ENCODE data around the gene ROCK2. TPM values are rescaled to one million over a fixed set of nuclear protein-coding genes. Genes with fewer than 3 reads are reported as not detected.
A peak's percentile ranks its signal among the peaks of the same experiment; 100 is the strongest.

Gene ROCK2
- total RNA-seq, 3 donors from 2014 or later (not counting 1 experiment from before 2014, with no cell fraction given), result 19.9 to 28.2 (median 21.9) TPM

DNA sequence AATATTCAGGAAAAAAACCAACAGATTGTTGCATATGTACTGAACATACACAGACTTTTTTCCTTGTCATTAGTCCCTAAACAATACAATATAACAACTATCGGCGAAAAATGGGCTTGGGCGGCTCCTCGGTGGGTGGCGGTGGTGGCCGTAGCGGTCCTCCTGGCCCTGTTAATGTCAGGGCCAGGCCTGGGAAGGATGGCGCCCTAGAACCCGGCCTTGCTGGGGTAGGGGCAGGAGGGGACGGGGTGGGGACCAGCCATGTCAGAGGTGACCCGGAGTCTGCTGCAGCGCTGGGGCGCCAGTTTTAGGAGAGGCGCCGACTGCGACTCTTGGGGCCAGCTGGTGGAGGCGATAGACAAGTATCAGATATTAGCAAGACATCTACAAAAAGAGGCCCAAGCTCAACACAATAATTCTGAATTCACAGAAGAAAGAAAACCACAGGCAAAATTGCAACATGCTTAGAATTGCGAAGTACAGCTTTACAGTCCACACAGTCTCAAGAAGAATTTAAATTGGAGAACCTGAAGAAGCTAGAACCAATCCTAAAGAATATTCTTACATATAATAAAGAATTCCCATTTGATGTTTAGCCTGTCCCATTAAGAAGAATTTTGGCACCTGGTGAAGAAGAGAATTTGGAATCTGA lies 36.5 kb downstream of the ROCK2 start:
- Mint-ChIP-seq H3K9me3 (no peaks in the 10 kb centered on the region), H3K4me1 (peaks cover 20 to 35% of the 10 kb centered on the region in 2 donors), H3K27ac (no peak overlapping the region), H3K36me3 (no peaks in the 10 kb centered on the region), H3K4me3 (no peak overlapping the region), H3K27me3 (ENCODE audit: low read depth in 2 of 2) (no peaks in the 10 kb centered on the region)
- 97% methylated on average over 12 of the region's 18 CpGs for WGBS (ENCODE audit: insufficient coverage)
- Histone ChIP-seq H3K27ac (ENCODE audit: low read length) (no peak overlapping the region), H3K4me3 (ENCODE audit: low read length) (no peak overlapping the region), H3K4me1 (ENCODE audit: control insufficient read depth, insufficient read depth, low read length) (no peaks in the 10 kb centered on the region), H3K9me3 (ENCODE audit: control insufficient read depth, insufficient read depth, low read length) (no peaks in the 10 kb centered on the region), H3K27me3 (ENCODE audit: control insufficient read depth, insufficient read depth, low read length) (no peaks in the 10 kb centered on the region), H3K36me3 (ENCODE audit: control insufficient read depth, insufficient read depth, low read length) (no peaks in the 10 kb centered on the region)
- intact Hi-C loops (cut with micrococcal nuclease), result no loop called here
- TF ChIP-seq, protein P1, sequence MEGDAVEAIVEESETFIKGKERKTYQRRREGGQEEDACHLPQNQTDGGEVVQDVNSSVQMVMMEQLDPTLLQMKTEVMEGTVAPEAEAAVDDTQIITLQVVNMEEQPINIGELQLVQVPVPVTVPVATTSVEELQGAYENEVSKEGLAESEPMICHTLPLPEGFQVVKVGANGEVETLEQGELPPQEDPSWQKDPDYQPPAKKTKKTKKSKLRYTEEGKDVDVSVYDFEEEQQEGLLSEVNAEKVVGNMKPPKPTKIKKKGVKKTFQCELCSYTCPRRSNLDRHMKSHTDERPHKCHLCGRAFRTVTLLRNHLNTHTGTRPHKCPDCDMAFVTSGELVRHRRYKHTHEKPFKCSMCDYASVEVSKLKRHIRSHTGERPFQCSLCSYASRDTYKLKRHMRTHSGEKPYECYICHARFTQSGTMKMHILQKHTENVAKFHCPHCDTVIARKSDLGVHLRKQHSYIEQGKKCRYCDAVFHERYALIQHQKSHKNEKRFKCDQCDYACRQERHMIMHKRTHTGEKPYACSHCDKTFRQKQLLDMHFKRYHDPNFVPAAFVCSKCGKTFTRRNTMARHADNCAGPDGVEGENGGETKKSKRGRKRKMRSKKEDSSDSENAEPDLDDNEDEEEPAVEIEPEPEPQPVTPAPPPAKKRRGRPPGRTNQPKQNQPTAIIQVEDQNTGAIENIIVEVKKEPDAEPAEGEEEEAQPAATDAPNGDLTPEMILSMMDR (IDR thresholded peaks at IDR 0.05), result no peak
- no peak for DNase-seq
- no peak for ATAC-seq

DNA sequence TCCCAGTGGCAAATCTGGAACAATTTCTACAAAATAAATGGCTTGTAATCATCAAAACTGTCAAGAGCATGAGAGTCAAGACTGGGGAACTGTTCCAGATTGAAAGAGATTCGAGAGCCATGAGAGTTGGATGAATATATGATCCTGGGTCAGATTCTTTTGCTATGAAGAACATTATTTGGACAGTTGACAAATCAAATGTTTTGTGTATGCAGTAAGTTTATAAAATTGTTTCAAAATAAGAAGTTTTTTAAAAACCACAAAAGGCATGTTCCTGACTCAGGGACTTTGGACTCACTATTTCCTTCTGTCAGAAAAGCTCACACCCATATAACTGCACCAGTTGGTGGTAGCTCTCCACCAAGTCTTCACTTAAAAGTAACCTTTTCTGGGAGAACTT lies 38.5 kb downstream of the ROCK2 start:
- no peaks in the 10 kb centered on the region for H3K27me3 ChIP-seq (ENCODE audit: control insufficient read depth, insufficient read depth, low read length)
- no peaks in the 10 kb centered on the region for H3K4me1 ChIP-seq (ENCODE audit: control insufficient read depth, insufficient read depth, low read length)
- no peak overlapping the region for H3K4me3 Mint-ChIP-seq
- no peaks in the 10 kb centered on the region for H3K9me3 Mint-ChIP-seq
- no peak overlapping the region for H3K27ac Mint-ChIP-seq
- H3K4me3 ChIP-seq (ENCODE audit: low read length), result no peak overlapping the region
- intact Hi-C loops (cut with micrococcal nuclease), result no loop called here
- peaks cover 9 to 22% of the 10 kb centered on the region in 2 donors for H3K4me1 Mint-ChIP-seq
- H3K36me3 Mint-ChIP-seq, result no peaks in the 10 kb centered on the region
- H3K36me3 ChIP-seq (ENCODE audit: control insufficient read depth, insufficient read depth, low read length), result no peaks in the 10 kb centered on the region
- H3K27ac ChIP-seq (ENCODE audit: low read length), result no peak overlapping the region
- H3K27me3 Mint-ChIP-seq (ENCODE audit: low read depth in 2 of 2), result no peaks in the 10 kb centered on the region
- DNase-seq (no peak), ATAC-seq (no peak)
- no peaks in the 10 kb centered on the region for H3K9me3 ChIP-seq (ENCODE audit: control insufficient read depth, insufficient read depth, low read length)
- WGBS (ENCODE audit: insufficient coverage), result 95% methylated on average over 1 of the region's 1 CpG
- TF ChIP-seq, protein P1 (IDR thresholded peaks at IDR 0.05), result no peak

- H3K4me3 Mint-ChIP-seq, result no peak overlapping the region
- Histone ChIP-seq H3K27ac (ENCODE audit: low read length) (no peak overlapping the region), H3K36me3 (ENCODE audit: control insufficient read depth, insufficient read depth, low read length) (no peaks in the 10 kb centered on the region), H3K4me3 (ENCODE audit: low read length) (no peak overlapping the region), H3K4me1 (ENCODE audit: control insufficient read depth, insufficient read depth, low read length) (no peaks in the 10 kb centered on the region), H3K9me3 (ENCODE audit: control insufficient read depth, insufficient read depth, low read length) (no peaks in the 10 kb centered on the region), H3K27me3 (ENCODE audit: control insufficient read depth, insufficient read depth, low read length) (no peaks in the 10 kb centered on the region)
- peaks cover 6 to 18% of the 10 kb centered on the region in 2 donors for H3K4me1 Mint-ChIP-seq
- H3K27ac Mint-ChIP-seq, result no peak overlapping the region
- 92% methylated on average over 2 of the region's 4 CpGs for WGBS (ENCODE audit: insufficient coverage)
- H3K9me3 Mint-ChIP-seq, result no peaks in the 10 kb centered on the region
- intact Hi-C loops (cut with micrococcal nuclease), result no loop called here
- TF ChIP-seq, protein P1 (IDR thresholded peaks at IDR 0.05), result no peak
- H3K36me3 Mint-ChIP-seq, result no peaks in the 10 kb centered on the region
- no peaks in the 10 kb centered on the region for H3K27me3 Mint-ChIP-seq (ENCODE audit: low read depth in 2 of 2)
- ATAC-seq (peak in 1 of 3 donors; percentile 51), DNase-seq (no peak)
These were observed 39.1 kb downstream of the ROCK2 start for GRCh38 chr2:11305338-11305737.

DNA sequence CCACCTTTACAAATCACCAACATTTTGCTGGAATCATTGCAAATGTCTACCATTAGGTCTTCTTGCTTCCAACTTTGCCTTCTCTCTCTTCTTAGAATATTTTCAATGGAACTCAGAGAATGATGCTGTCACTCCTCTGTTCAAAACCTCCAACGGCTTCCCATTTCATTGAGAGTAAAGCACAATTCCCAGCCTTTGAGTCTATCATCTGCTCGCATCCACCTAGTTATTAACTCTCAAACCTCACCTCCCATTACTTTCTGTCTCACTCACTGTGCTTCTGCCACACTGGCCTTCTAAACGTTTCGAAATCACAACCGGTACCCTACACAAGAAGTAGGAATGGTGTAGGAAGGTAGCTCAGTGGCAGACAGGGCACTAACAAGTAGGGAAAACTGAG lies 40.0 kb downstream of the ROCK2 start:
- TF ChIP-seq, protein P1 (IDR thresholded peaks at IDR 0.05), result no peak
- H3K36me3 Mint-ChIP-seq, result no peaks in the 10 kb centered on the region
- no peak overlapping the region for H3K27ac Mint-ChIP-seq
- Histone ChIP-seq H3K9me3 (ENCODE audit: control insufficient read depth, insufficient read depth, low read length) (no peaks in the 10 kb centered on the region), H3K4me3 (ENCODE audit: low read length) (no peak overlapping the region), H3K4me1 (ENCODE audit: control insufficient read depth, insufficient read depth, low read length) (no peaks in the 10 kb centered on the region), H3K27me3 (ENCODE audit: control insufficient read depth, insufficient read depth, low read length) (no peaks in the 10 kb centered on the region), H3K27ac (ENCODE audit: low read length) (no peak overlapping the region), H3K36me3 (ENCODE audit: control insufficient read depth, insufficient read depth, low read length) (no peaks in the 10 kb centered on the region)
- peaks cover 10 to 11% of the 10 kb centered on the region in 2 donors for H3K4me1 Mint-ChIP-seq
- H3K27me3 Mint-ChIP-seq (ENCODE audit: low read depth in 2 of 2), result no peaks in the 10 kb centered on the region
- ATAC-seq (no peak), DNase-seq (no peak)
- no peaks in the 10 kb centered on the region for H3K9me3 Mint-ChIP-seq
- WGBS (ENCODE audit: insufficient coverage), result 98% methylated on average over 5 of the region's 5 CpGs
- intact Hi-C loops (cut with micrococcal nuclease), result no loop called here
- H3K4me3 Mint-ChIP-seq, result no peak overlapping the region
